ENCODE measurements around the gene PAGR1. TPM values are rescaled to one million over a fixed set of nuclear protein-coding genes. Genes with fewer than 3 reads are reported as not detected.

The PAGR1 gene
- polyA plus RNA-seq, 1 donor from 2014 or later = 86.8 TPM

DNA sequence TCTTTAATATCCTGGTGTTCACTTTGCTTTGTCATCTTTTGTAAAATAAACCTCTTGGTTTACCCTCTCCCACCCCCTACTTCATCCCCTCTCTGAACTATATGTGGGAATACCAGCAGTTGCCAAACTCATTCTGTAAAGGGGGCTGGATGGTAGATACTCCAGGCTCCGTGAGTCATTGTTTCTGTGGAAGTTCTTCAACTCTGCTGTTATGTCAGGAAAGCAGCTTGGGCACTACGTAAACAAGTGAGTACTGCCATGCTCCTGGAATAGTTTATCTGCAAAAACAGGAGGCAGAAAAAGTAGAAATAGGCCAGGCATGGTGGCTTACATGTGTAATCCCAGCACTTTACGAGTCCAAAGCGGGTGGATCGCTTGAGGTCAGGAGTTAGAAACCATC, 21.9 kb downstream of the PAGR1 start:
- no peak overlapping the region for H3K9ac ChIP-seq (ENCODE audit: low read length)
- H2AFZ ChIP-seq (ENCODE audit: low read depth, low read length) = no peak overlapping the region
- H3K27ac ChIP-seq (ENCODE audit: low read length) = no peak overlapping the region
- no peaks in the 10 kb centered on the region for H3K79me2 ChIP-seq (replicated peaks; ENCODE audit: insufficient read depth, low read length)
- no peaks in the 10 kb centered on the region for H3K9me3 ChIP-seq (ENCODE audit: low read length)
- no peaks in the 10 kb centered on the region for H3K36me3 ChIP-seq (ENCODE audit: insufficient read depth, low read length)
- H3K4me2 ChIP-seq (ENCODE audit: low read length) = no peak overlapping the region
- H3K4me3 ChIP-seq (ENCODE audit: low read length) = no peak overlapping the region
- no peaks in the 10 kb centered on the region for H3F3A ChIP-seq (ENCODE audit: insufficient read depth, low read length, poor library complexity, severe bottlenecking)
- no peaks in the 10 kb centered on the region for H4K20me1 ChIP-seq (ENCODE audit: insufficient read depth)
- H3K9me2 ChIP-seq (ENCODE audit: insufficient read depth, low read length) = no peaks in the 10 kb centered on the region
- no peaks in the 10 kb centered on the region for H3K27me3 ChIP-seq (ENCODE audit: insufficient read depth, low read depth, low read length)
- no peak for TF ChIP-seq RAD21 (conservative IDR thresholded peaks at IDR 0.05)

DNA sequence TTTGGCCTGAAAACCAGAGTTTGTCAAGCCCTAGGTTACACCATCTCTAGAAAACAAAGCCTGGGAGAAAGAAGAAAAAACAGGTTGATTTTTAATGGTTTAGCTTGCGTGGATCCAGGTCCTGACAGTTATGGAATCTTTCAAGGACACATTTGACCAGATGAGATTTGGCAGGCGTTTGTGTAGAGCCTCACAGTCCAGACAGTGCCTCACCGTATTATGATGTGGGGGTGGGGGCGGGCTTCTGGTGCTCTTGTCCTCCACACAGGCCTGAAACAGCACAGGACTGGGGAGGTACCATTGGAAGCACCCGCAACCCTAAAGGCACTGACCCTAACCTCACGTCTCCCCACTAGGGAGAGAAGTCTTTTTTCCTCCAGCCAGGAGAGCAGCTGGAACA, 23.9 kb downstream of the PAGR1 start:
- Histone ChIP-seq H3K27ac (ENCODE audit: low read length) (no peak overlapping the region), H3K9me2 (ENCODE audit: insufficient read depth, low read length) (no peaks in the 10 kb centered on the region), H3F3A (ENCODE audit: insufficient read depth, low read length, poor library complexity, severe bottlenecking) (no peaks in the 10 kb centered on the region), H4K20me1 (ENCODE audit: insufficient read depth) (no peaks in the 10 kb centered on the region), H3K36me3 (ENCODE audit: insufficient read depth, low read length) (no peaks in the 10 kb centered on the region), H3K9ac (ENCODE audit: low read length) (no peak overlapping the region), H3K27me3 (ENCODE audit: insufficient read depth, low read depth, low read length) (no peaks in the 10 kb centered on the region), H3K79me2 (replicated peaks; ENCODE audit: insufficient read depth, low read length) (no peaks in the 10 kb centered on the region), H3K9me3 (ENCODE audit: low read length) (no peaks in the 10 kb centered on the region), H3K4me2 (ENCODE audit: low read length) (no peak overlapping the region), H2AFZ (ENCODE audit: low read depth, low read length) (no peak overlapping the region), H3K4me3 (ENCODE audit: low read length) (no peak overlapping the region)
- TF ChIP-seq SMC3 (conservative IDR thresholded peaks at IDR 0.05; ENCODE audit: poor library complexity) (no peak), MXI1 (conservative IDR thresholded peaks at IDR 0.05; ENCODE audit: poor library complexity, severe bottlenecking) (no peak), EP300 (conservative IDR thresholded peaks at IDR 0.05; ENCODE audit: poor library complexity, severe bottlenecking) (no peak), REST (IDR thresholded peaks at IDR 0.05; ENCODE audit: borderline replicate concordance) (no peak), TAF1 (IDR thresholded peaks at IDR 0.05; ENCODE audit: low read depth) (no peak), EZH2 (IDR thresholded peaks at IDR 0.05; ENCODE audit: borderline replicate concordance, insufficient read depth, low read length, poor library complexity, severe bottlenecking) (no peak), CTCF (IDR thresholded peaks at IDR 0.05; ENCODE audit: poor library complexity, severe bottlenecking) (no peak), RAD21 (conservative IDR thresholded peaks at IDR 0.05) (no peak), POLR2AphosphoS5 (IDR thresholded peaks at IDR 0.05) (no peak)

- Histone ChIP-seq H3K4me2 (ENCODE audit: low read length) (no peak overlapping the region), H3F3A (ENCODE audit: insufficient read depth, low read length, poor library complexity, severe bottlenecking) (no peaks in the 10 kb centered on the region), H3K9ac (ENCODE audit: low read length) (no peak overlapping the region), H3K36me3 (ENCODE audit: insufficient read depth, low read length) (no peaks in the 10 kb centered on the region), H2AFZ (ENCODE audit: low read depth, low read length) (no peak overlapping the region), H3K27me3 (ENCODE audit: insufficient read depth, low read depth, low read length) (no peaks in the 10 kb centered on the region), H3K4me3 (ENCODE audit: low read length) (no peak overlapping the region), H3K27ac (ENCODE audit: low read length) (no peak overlapping the region), H3K79me2 (replicated peaks; ENCODE audit: insufficient read depth, low read length) (no peaks in the 10 kb centered on the region), H3K9me2 (ENCODE audit: insufficient read depth, low read length) (no peaks in the 10 kb centered on the region), H3K9me3 (ENCODE audit: low read length) (no peaks in the 10 kb centered on the region), H4K20me1 (ENCODE audit: insufficient read depth) (no peaks in the 10 kb centered on the region)
- TF ChIP-seq POLR2AphosphoS5 (IDR thresholded peaks at IDR 0.05) (no peak), EP300 (conservative IDR thresholded peaks at IDR 0.05; ENCODE audit: poor library complexity, severe bottlenecking) (no peak), SMC3 (conservative IDR thresholded peaks at IDR 0.05; ENCODE audit: poor library complexity) (no peak), TAF1 (IDR thresholded peaks at IDR 0.05; ENCODE audit: low read depth) (no peak), EZH2 (IDR thresholded peaks at IDR 0.05; ENCODE audit: borderline replicate concordance, insufficient read depth, low read length, poor library complexity, severe bottlenecking) (no peak), CTCF (IDR thresholded peaks at IDR 0.05; ENCODE audit: poor library complexity, severe bottlenecking) (no peak), MXI1 (conservative IDR thresholded peaks at IDR 0.05; ENCODE audit: poor library complexity, severe bottlenecking) (no peak), REST (IDR thresholded peaks at IDR 0.05; ENCODE audit: borderline replicate concordance) (no peak), RAD21 (conservative IDR thresholded peaks at IDR 0.05) (no peak)
Measured at GRCh38 chr16:29840240-29840639, 24.3 kb downstream of the PAGR1 start.
